ENCODE data around the gene SPEG.

The SPEG gene

GRCh38 chr2:219536425-219536824 lies 101.8 kb downstream of the SPEG start:
- ChIA-PET CTCF (no interaction called here), POLR2A (ENCODE audit: low non-redundant PET) (no interaction called here)
- no peak for DNase-seq (ENCODE audit: low spot score)
- TF ChIP-seq CTCF (conservative IDR thresholded peaks at IDR 0.05; ENCODE audit: low read depth) = no peak
- H3K27ac ChIP-seq = no peak overlapping the region

GRCh38 chr2:219536967-219537366 lies 102.3 kb downstream of the SPEG start:
- ChIA-PET CTCF (interaction anchor here (0.6 to 1.1 kb wide), 4 partner anchors 55 to 806 kb away, joined by 3 to 5 read pairs (median 3); no protein-coding TSS in a partner anchor), POLR2A (ENCODE audit: low non-redundant PET) (no interaction called here)
- TF ChIP-seq CTCF (conservative IDR thresholded peaks at IDR 0.05; ENCODE audit: low read depth) = no peak
- no peak overlapping the region for H3K27ac ChIP-seq
- DNase-seq (ENCODE audit: low spot score) = no peak

GRCh38 chr2:219537657-219538488 lies 103.2 kb downstream of the SPEG start:
- POLR2A ChIA-PET (ENCODE audit: low non-redundant PET) = interaction anchor here (0.7 kb wide), 1 partner anchor 63 kb away, joined by 3 read pairs; no protein-coding TSS in a partner anchor
- H3K27ac ChIP-seq = peak overlapping the region; percentile 64
- CTCF ChIA-PET = interaction anchor here (0.6 to 5.5 kb wide), 8 partner anchors 8 to 807 kb away, joined by 3 to 25 read pairs (median 3); no protein-coding TSS in a partner anchor
- DNase-seq (ENCODE audit: low spot score) = no peak
- no peak for TF ChIP-seq CTCF (conservative IDR thresholded peaks at IDR 0.05; ENCODE audit: low read depth)

GRCh38 chr2:219538504-219538951 lies 103.9 kb downstream of the SPEG start:
- CTCF ChIA-PET = interaction anchor here (0.6 to 5.5 kb wide), 3 partner anchors 8 to 140 kb away, joined by 3 to 25 read pairs (median 3); no protein-coding TSS in a partner anchor
- POLR2A ChIA-PET (ENCODE audit: low non-redundant PET) = no interaction called here
- no peak for DNase-seq (ENCODE audit: low spot score)
- H3K27ac ChIP-seq = peak overlapping the region; percentile 64
- no peak for TF ChIP-seq CTCF (conservative IDR thresholded peaks at IDR 0.05; ENCODE audit: low read depth)

- H3K27ac ChIP-seq = peak overlapping the region; percentile 64
- ChIA-PET POLR2A (ENCODE audit: low non-redundant PET) (no interaction called here), CTCF (interaction anchor here (5.5 kb wide), 1 partner anchor 9 kb away, joined by 25 read pairs; no protein-coding TSS in a partner anchor)
- no peak for DNase-seq (ENCODE audit: low spot score)
- TF ChIP-seq CTCF (conservative IDR thresholded peaks at IDR 0.05; ENCODE audit: low read depth) = no peak
Measured at GRCh38 chr2:219538956-219539788, 104.5 kb downstream of the SPEG start.
